HG03135 (cell line): ENCODE data around the gene INO80E.
"Not testable (repeated sequence)": the region's sequence is repeated elsewhere in the genome, so short reads cannot be mapped to it uniquely, and the experiment has no call there.

Experiments used
- ATAC-seq: cut with Tn5 transposase; IDR thresholded peaks from one replicate; pipeline ENCODE4 v1.9.1; 2021; ENCODE audit warnings: mild to moderate bottlenecking, moderate library complexity; ENCODE audit not compliant: unreplicated experiment

The INO80E gene

GRCh38 chr16:30009085-30009862 is 13.2 kb downstream of the INO80E start:
- no peak for ATAC-seq

- ATAC-seq, result no peak
These were observed 14.2 kb downstream of the INO80E start for GRCh38 chr16:30009990-30010843.

- no peak for ATAC-seq
These were observed 15.0 kb downstream of the INO80E start, which contains the start of gene DOC2A for GRCh38 chr16:30010844-30011713. Gene DOC2A (minus strand): TSS chr16:30011027. CDS start chr16:30010222, 805 bp downstream.

GRCh38 chr16:30011714-30012504 is 15.9 kb downstream of the INO80E start:
- no peak for ATAC-seq

- not testable (repeated sequence) for ATAC-seq
These were observed 16.6 kb downstream of the INO80E start for GRCh38 chr16:30012598-30012997.

GRCh38 chr16:30015450-30015849 is 19.4 kb downstream of the INO80E start:
- not testable (repeated sequence) for ATAC-seq

- ATAC-seq, result no peak
These were observed 20.7 kb downstream of the INO80E start for GRCh38 chr16:30016555-30017276.

- no peak for ATAC-seq
These were observed 21.2 kb downstream of the INO80E start for GRCh38 chr16:30017277-30017656.

- not testable (repeated sequence) for ATAC-seq
These were observed 21.9 kb downstream of the INO80E start for GRCh38 chr16:30017937-30018336.

GRCh38 chr16:30018731-30019158 is 22.7 kb downstream of the INO80E start:
- no peak for ATAC-seq

- ATAC-seq, result no peak
These were observed 26.8 kb downstream of the INO80E start, which contains the start of gene C16orf92 for GRCh38 chr16:30022887-30023286. Gene C16orf92 (plus strand): TSS chr16:30023198. CDS start chr16:30023341, 143 bp downstream.

GRCh38 chr16:30023586-30023985 is 27.5 kb downstream of the INO80E start:
- no peak for ATAC-seq

GRCh38 chr16:30024451-30024850 is 28.4 kb downstream of the INO80E start:
- ATAC-seq, result no peak

- ATAC-seq, result no peak
These were observed 29.1 kb downstream of the INO80E start for GRCh38 chr16:30025156-30025555.

- no peak for ATAC-seq
These were observed 29.5 kb downstream of the INO80E start for GRCh38 chr16:30025574-30025973.

- ATAC-seq, result no peak
These were observed 30.4 kb downstream of the INO80E start for GRCh38 chr16:30026449-30026848.

GRCh38 chr16:30027588-30028437 is 31.8 kb downstream of the INO80E start:
- no peak for ATAC-seq

GRCh38 chr16:30028438-30029076 is 32.5 kb downstream of the INO80E start:
- ATAC-seq, result no peak
